ENCODE results near the gene FOXF2.
A peak's percentile ranks its signal among the peaks of the same experiment; 100 is the strongest.

DNA sequence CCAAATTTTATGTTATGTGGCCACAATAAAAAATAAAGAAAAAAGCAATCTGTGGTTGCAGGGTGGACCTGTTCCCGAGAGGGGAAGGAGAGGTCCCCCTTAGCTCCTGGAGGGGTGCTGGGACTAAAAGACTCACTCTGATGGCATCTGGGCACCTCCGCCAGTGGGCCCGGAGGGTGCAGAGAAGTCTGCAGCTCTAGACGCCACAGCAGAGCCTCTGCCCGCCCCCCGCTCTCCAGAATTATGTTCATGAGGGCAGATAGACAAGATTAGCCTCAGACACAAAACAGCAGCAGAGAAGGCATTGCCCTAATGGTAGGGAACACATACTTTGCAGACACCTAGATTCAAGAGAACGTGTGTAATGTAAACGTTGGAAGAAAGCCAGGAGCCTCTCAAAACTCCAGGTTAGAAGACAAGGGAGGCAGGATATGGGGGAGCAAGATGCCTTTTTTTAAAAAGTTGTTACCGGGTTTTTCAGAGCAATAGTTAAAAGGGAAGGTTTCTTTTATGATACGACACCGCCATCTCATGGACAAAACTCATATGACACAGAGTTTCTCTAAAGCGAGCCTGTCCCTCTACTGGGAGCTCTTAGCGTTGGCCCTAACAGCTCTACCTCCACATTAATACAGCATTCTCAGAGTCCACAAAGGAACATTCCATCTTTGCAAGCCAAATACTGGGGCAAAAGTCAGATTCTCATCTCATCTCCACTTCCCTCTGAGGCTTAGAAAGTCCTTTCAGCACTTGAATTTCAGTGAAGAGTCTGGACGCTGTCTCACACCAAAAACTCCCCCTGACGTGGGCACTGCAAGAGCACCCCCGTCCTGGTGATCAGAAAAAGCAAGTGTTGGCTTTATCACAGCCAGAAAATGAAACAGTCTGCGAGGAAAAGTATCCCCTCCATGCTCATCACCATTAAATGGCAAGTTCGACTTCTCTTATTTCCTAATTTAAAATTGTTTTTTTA, 47.2 kb downstream of the FOXF2 start:
- TF ChIP-seq, protein P1, sequence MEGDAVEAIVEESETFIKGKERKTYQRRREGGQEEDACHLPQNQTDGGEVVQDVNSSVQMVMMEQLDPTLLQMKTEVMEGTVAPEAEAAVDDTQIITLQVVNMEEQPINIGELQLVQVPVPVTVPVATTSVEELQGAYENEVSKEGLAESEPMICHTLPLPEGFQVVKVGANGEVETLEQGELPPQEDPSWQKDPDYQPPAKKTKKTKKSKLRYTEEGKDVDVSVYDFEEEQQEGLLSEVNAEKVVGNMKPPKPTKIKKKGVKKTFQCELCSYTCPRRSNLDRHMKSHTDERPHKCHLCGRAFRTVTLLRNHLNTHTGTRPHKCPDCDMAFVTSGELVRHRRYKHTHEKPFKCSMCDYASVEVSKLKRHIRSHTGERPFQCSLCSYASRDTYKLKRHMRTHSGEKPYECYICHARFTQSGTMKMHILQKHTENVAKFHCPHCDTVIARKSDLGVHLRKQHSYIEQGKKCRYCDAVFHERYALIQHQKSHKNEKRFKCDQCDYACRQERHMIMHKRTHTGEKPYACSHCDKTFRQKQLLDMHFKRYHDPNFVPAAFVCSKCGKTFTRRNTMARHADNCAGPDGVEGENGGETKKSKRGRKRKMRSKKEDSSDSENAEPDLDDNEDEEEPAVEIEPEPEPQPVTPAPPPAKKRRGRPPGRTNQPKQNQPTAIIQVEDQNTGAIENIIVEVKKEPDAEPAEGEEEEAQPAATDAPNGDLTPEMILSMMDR (conservative IDR thresholded peaks at IDR 0.05; ENCODE audit: low read length): peak; percentile 92
- TF ChIP-seq EZH2phosphoT487 (IDR thresholded peaks at IDR 0.05; ENCODE audit: borderline replicate concordance): no peak
